ENCODE data around the gene XG. TPM values are rescaled to one million over a fixed set of nuclear protein-coding genes. Genes with fewer than 3 reads are reported as not detected.

Gene XG
- total and polyA plus RNA-seq, 2 of the 8 experiments (the other 6 are each of a cell fraction or from before 2014, with no cell fraction given): 0.33 to 0.78 TPM

- Histone ChIP-seq H3K23ac (ENCODE audit: insufficient read length) (no peak overlapping the region), H3K9me3 (ENCODE audit: insufficient read depth in 2 of 2, low read depth in 1 of 2, low read length in 1 of 2) (no peaks in the 10 kb centered on the region), H3K27me3 (replicated peaks in 1 of 4; ENCODE audit: control insufficient read depth in 3 of 4, extremely low read depth in 1 of 4, insufficient read depth in 3 of 4, low read length in 3 of 4) (no peaks in the 10 kb centered on the region), H2AK5ac (ENCODE audit: low read depth, low read length) (peak overlapping the region; percentile 90; the same call in 1 of the 2 replicates), H3K4ac (replicated peaks; ENCODE audit: insufficient read length, low read depth, low read length) (peak overlapping the region; percentile 97), H2BK12ac (ENCODE audit: low read depth, low read length) (peak overlapping the region; percentile 94; the same call in 1 of the 2 replicates), H3K56ac (replicated peaks; ENCODE audit: insufficient read length, low read depth, low read length) (no peak overlapping the region), H3K79me2 (ENCODE audit: control insufficient read depth in 1 of 2, insufficient read depth in 2 of 2, low read length in 2 of 2) (peaks cover 0 to 5% of the 10 kb centered on the region in 2 experiments; a peak in 1 of 4 replicates), H3K4me3 (ENCODE audit: extremely low read depth in 1 of 4, insufficient read depth in 2 of 4, low read depth in 3 of 4, low read length in 4 of 4) (no peak overlapping the region), H3K27ac (ENCODE audit: low read depth, low read length) (no peak overlapping the region), H4K91ac (replicated peaks; ENCODE audit: insufficient read length, low read length) (peak overlapping the region; percentile 98), H2BK15ac (ENCODE audit: low read length) (peak overlapping the region; percentile 36; the same call in 1 of the 2 replicates), H3K4me2 (ENCODE audit: insufficient read depth in 1 of 2, low read depth in 2 of 2, low read length in 2 of 2) (no peak overlapping the region), H3K9ac (replicated peaks in 1 of 4; ENCODE audit: extremely low read depth in 1 of 4, low read depth in 3 of 4, low read length in 3 of 4) (no peak overlapping the region), H2BK5ac (ENCODE audit: low read depth, low read length) (peak overlapping the region; percentile 82), H4K8ac (ENCODE audit: extremely low read depth, insufficient read depth, low read length) (no peak overlapping the region; the same call in 1 of the 2 replicates), H3K18ac (ENCODE audit: extremely low read depth, low read length) (peak overlapping the region; percentile 27; the same call in 1 of the 2 replicates), H3K23me2 (ENCODE audit: low read depth, low read length) (peaks cover 5% of the 10 kb centered on the region; the same call in 1 of the 2 replicates), H3K36me3 (ENCODE audit: control insufficient read depth in 2 of 4, insufficient read depth in 4 of 4, low read length in 3 of 4) (peaks cover 0 to 3% (median 0%) of the 10 kb centered on the region in 4 experiments; a peak in 2 of 8 replicates), H3K79me1 (ENCODE audit: low read depth, low read length) (peaks cover 5% of the 10 kb centered on the region; the same call in 1 of the 2 replicates), H3K4me1 (replicated peaks in 1 of 4; ENCODE audit: control insufficient read depth in 3 of 4, insufficient read depth in 4 of 4, low read length in 3 of 4) (peaks cover 5 to 29% (median 12%) of the 10 kb centered on the region in 4 experiments), H2AFZ (ENCODE audit: low read length) (no peak overlapping the region), H2BK120ac (replicated peaks; ENCODE audit: low read depth, low read length) (no peak overlapping the region), H2BK20ac (ENCODE audit: low read length) (peak overlapping the region; percentile 44; the same call in 1 of the 2 replicates), H3K14ac (ENCODE audit: insufficient read length) (no peak overlapping the region), H4K20me1 (replicated peaks in 1 of 2; ENCODE audit: control insufficient read depth in 1 of 2, insufficient read depth in 2 of 2, low read length in 2 of 2) (peaks cover 0 to 12% of the 10 kb centered on the region in 2 experiments), H4K5ac (ENCODE audit: insufficient read length, low read depth, low read length) (no peak overlapping the region)
- 87% methylated on average over 10 of the region's 10 CpGs; no CpG with 5 or more reads in 1 of the 2 experiments for WGBS, 2 experiments (ENCODE audit: extremely low coverage in 1 of 2, insufficient coverage in 1 of 2, insufficient read length in 1 of 2, insufficient replicate concordance in 2 of 2, low coverage in 1 of 2, low lambda C conversion rate in 2 of 2, missing lambda C conversion rate in 1 of 2)
- FAIRE-seq (no peak), DNase-seq (ENCODE audit: low read depth in 1 of 2, low spot score in 2 of 2) (no peak)
- ChIA-PET POLR2A (ENCODE audit: partially characterized antibody) (no interaction called here), CTCF (ENCODE audit: partially characterized antibody) (no interaction called here)
- TF ChIP-seq RNF2 (IDR thresholded peaks at IDR 0.05; ENCODE audit: borderline replicate concordance, low read depth, low read length, missing control alignments, poor library complexity, severe bottlenecking) (no peak), TAF7 (optimal IDR thresholded peaks at IDR 0.05; ENCODE audit: borderline replicate concordance, low read depth, low read length) (no peak), TAF1 (IDR thresholded peaks at IDR 0.05; ENCODE audit: low read depth, low read length) (no peak), SP4 (IDR thresholded peaks at IDR 0.05; ENCODE audit: low read length) (no peak), SIN3A (conservative IDR thresholded peaks at IDR 0.05 in 1 of 2, IDR thresholded peaks at IDR 0.05 in 1 of 2; ENCODE audit: low read depth in 1 of 2, low read length in 2 of 2) (no peak)
Measured at GRCh38 chrX:2708592-2709188, 43.1 kb upstream of the XG start.
